Heart left ventricle (tissue), 16 donors: ENCODE data around the gene ATF6B. TPM values are rescaled to one million over a fixed set of nuclear protein-coding genes. Genes with fewer than 3 reads are reported as not detected.

ENCODE experiments used
- ATAC-seq, 4 donors: fragments of 200-7000 bp; cut with Tn5 transposase; one replicate each; pipeline ENCODE4 v1.9.1; 2020 to 2022; ENCODE audit warnings: moderate library complexity in 4 of 4, mild to moderate bottlenecking in 3 of 4, moderate number of reproducible peaks in 1 of 4
- DNase-seq, 5 donors: peaks; one replicate each; pipeline ENCODE4 v3.0.0-alpha.2; 2020
- H3K27ac ChIP-seq, 12 donors: fragments of 200-600 bp; sonication (generic) in 4 of 12; one replicate each; pipeline versions ENCODE4 v1.5.0 to v1.8.0; 2016 to 2022; ENCODE audit warnings: mild to moderate bottlenecking in 2 of 12
- H3K27me3 ChIP-seq, 9 donors: fragments of 200-600 bp; sonication (generic) in 2 of 9; one replicate each; pipeline versions ENCODE4 v1.5.1 to v1.8.0; 2016 to 2022; ENCODE audit warnings: mild to moderate bottlenecking in 3 of 9
- H3K36me3 ChIP-seq, 9 donors: fragments of 200-600 bp; sonication (generic) in 2 of 9; one replicate each; pipeline versions ENCODE4 v1.5.0 to v1.8.0; 2018 to 2022; ENCODE audit warnings: mild to moderate bottlenecking in 2 of 9
- H3K4me1 ChIP-seq, 12 donors: fragments of 200-600 bp; sonication (generic) in 4 of 12; one replicate each; pipeline versions ENCODE4 v1.5.0 to v1.8.0; 2016 to 2022; ENCODE audit warnings: mild to moderate bottlenecking in 3 of 12
- H3K4me3 ChIP-seq, 12 donors: fragments of 200-600 bp; sonication (generic) in 4 of 12; one replicate each; pipeline versions ENCODE4 v1.5.0 to v1.8.0; 2017 to 2022; ENCODE audit warnings: mild to moderate bottlenecking in 9 of 12, moderate library complexity in 4 of 12
- H3K9me3 ChIP-seq, 12 donors: fragments of 200-600 bp; sonication (generic) in 4 of 12; one replicate each; pipeline versions ENCODE4 v1.5.0 to v1.8.0; 2016 to 2022; ENCODE audit warnings: mild to moderate bottlenecking in 1 of 12
- CTCF ChIP-seq, 12 donors: fragments of 200-600 bp; sonication (generic) in 4 of 12; IDR thresholded peaks; one replicate each; pipeline versions ENCODE4 v1.5.0 to v1.8.0; 2018 to 2022; ENCODE audit warnings: antibody characterized with exemption in 12 of 12, mild to moderate bottlenecking in 5 of 12
- POLR2A ChIP-seq, 2 donors: fragments of 450-650 bp; IDR thresholded peaks; one replicate each; pipeline ENCODE4 v1.6.1; 2017; ENCODE audit warnings: antibody characterized with exemption in 2 of 2, mild to moderate bottlenecking in 2 of 2, moderate library complexity in 2 of 2
- WGBS, 4 donors: extraction: QIAGEN DNeasy Blood & Tissue Kit in 2 of 4; methylation state at CpG; one replicate each; pipeline versions ENCODE4 v1.1.5 to v1.1.7; 2013 to 2018; 5-methylcytosine and 5-hydroxymethylcytosine counted together
- intact Hi-C, 10 donors: fragments of 100-400 bp; cut with DNase I; formaldehyde crosslinking; loops; one replicate each; pipeline versions ENCODE4 v1.11.1 to v1.14.2; 2022
- polyA plus RNA-seq, 2 donors: library from polyadenylated mRNA; stranded (reverse); fragments of 200-250 nt; gene quantifications; one replicate each; pipeline ENCODE4 v1.2.3, GENCODE V29; 2013
- total RNA-seq, 9 donors: library from RNA; depleted of rRNA in 2 of 9; stranded (reverse); fragments of >200 nt in 2 of 9; fragmentation: NEBNext Ultra II Directional in 3 of 9; extraction: Animal tissue kit (Norgen Biotek cat#: 25700) in 3 of 9; gene quantifications; one replicate each; pipeline versions ENCODE4 v1.1.0 to v1.2.4, GENCODE V29; 2016 to 2023
- donor health status: ischemic (EF 13 %, LVEDD 7.1; RV severe dilation, severe dysfunction).
- donor health status: healthy with polysubstance abuse.
- donor health status: DM: no; HTN: yes; CAD: no.
- donor health status: DM: no; HTN: no; CAD: no.
- donor health status: ischemic (EF 25% LVEDD 6.9; RV normal size, moderate dysfunction).
- donor health status: ischemic (EF 25% LVEDD 5.7; RV mildly dilated, moderate dysfunction).
- donor health status: healthy.
- donor health status: DM: yes; HTN: yes; CAD: no.
- donor health status: ischemic (EF 35%, LVEDD 5.7; RV mildly dilated, moderate dysfunction).
- donor health status: nonischemic (EF 11% LVEDD 7.7; RV severe dilation, severe dysfunction).
- donor health status: DM: yes; HTN: yes; CAD: no.
- donor health status: PGD.
- donor health status: ischemic (EF 29% LVEDD 5.4; RV normal size, mild dysfunction).
- donor health status: nonischemic (EF 23%, LVEDD 6.1; RV moderate dilation, normal function).

ATF6B gene
- total and polyA plus RNA-seq, 11 donors, result 11.1 to 56.8 (median 28.7) TPM

DNA sequence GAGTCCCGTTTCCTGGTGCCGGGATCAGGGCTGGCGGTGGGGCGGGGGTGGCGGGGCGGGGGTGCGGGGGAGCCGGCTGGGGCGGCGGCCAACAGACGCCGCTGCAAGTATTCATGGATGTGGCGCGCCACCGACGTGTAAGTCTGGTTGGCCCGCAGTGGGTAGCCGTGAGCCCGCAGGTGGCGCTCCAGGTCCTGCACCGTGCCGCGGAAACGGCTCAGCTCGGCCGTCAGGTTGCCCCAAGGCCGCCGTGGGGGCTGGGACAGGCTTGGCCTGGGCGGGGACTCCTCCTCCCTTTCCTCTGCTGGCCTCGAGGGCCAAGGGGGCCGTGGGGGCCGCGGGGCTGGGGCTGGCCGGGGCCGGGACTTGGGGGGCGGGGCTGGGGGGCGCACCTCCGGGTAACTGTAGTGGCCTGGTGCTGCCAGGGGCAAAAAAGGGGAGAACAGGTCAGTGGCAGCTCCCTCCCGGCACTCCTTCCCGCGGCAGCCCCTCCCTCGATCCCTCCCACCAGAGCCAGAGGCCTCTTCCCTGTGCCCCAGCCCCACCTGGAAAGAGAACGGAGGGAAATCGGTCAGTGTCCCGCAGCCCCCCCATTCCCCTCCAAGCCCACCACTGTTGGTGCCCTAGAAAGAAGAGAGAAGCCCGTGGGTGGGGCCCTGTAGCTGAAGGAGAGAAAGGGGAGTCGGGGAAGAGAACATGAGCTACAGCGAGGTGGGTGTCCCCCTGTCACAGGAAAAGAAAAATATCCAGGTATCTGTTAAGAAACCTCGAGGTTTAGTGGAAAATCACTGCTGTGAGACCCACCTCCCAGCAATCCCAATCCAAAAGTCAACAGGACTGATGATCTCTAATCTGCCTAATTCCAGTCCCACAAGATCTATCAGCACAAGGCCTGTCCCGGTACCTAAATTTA, 40.2 kb downstream of the ATF6B start:
- peak; percentile 75 to 88 (median 84) for ATAC-seq
- peak overlapping the region in 7 of 12 donors; percentile 10 to 43 (median 31) for H3K4me3 ChIP-seq
- peaks cover 0 to 81% (median 17%) of the 10 kb centered on the region in 9 donors for H3K36me3 ChIP-seq
- WGBS, 4 donors, result 9 to 33% (median 17%) methylated on average over 15 to 50 of the region's 50 CpGs
- TF ChIP-seq CTCF (IDR thresholded peaks at IDR 0.05) (peak; percentile 41 to 78 (median 62)), POLR2A (IDR thresholded peaks at IDR 0.05) (no peak)
- H3K27ac ChIP-seq, result peak overlapping the region; percentile 42 to 86 (median 79)
- peaks cover 2 to 48% (median 23%) of the 10 kb centered on the region in 12 donors for H3K4me1 ChIP-seq
- DNase-seq, result peak; percentile 87 to 89 (median 89)
- no peaks in the 10 kb centered on the region for H3K9me3 ChIP-seq
- intact Hi-C loops, result loop anchor here in 3 of 10 donors (2.0 to 10.0 kb wide), 4 partner anchors 34 to 67 kb away; partner anchors contain the start of genes PPT2 (in 3 of the 3) and PRRT1 (in 2 of the 3)
- H3K27me3 ChIP-seq, result peaks cover 0 to 17% (median 0%) of the 10 kb centered on the region in 9 donors

DNA sequence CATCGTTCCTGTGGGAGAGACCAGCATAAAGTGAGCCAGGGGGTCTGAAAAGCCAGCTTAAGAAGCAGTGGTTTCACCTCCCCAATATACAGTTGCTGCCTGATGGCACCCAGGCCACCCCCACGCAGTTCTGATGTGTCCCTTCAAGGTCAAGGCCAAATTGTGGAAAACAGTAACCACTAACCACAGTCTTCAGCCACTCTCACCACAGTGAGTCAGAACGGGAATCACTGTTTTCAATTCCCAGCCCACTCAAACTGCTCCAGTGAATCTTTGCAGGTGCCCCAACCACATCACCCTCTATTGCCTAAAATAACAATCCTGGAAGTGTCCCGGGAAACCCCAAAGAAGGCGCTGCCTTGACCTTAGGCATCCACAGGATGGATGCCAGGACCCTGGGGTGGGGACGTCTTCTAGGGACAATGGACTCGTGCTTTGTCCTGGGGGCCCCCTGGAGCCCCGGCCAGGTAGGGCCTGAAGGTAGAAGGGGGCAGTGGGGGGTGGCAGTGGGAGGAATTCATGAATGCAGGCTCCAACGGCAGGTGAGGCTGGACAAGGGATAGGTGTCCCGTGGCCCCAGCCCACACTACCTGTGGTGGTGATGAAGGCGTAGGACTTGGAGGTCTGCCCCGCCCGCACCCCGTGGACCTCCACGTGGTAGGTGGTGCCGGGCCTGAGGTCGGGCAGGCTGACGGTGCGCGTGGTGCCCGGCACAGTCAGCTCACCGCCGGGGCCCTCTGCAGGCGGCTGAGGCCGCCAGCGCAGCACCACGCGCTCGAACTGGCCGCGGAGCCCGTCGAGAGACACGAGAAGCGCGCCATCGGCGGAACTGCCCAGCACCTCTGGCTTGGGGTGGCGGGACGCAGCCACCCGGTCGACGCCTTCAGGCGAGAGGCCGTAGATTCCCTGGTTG, 41.1 kb downstream of the ATF6B start:
- WGBS, 4 donors, result 26 to 65% (median 30%) methylated on average over 10 to 45 of the region's 45 CpGs
- intact Hi-C loops, result loop anchor here in 3 of 10 donors (5.0 to 10.0 kb wide), 3 partner anchors 35 to 68 kb away; partner anchors contain the start of genes PPT2 (in 2 of the 3) and PRRT1 (in 2 of the 3)
- no peak for TF ChIP-seq POLR2A (IDR thresholded peaks at IDR 0.05)
- Histone ChIP-seq H3K4me1 (peaks cover 0 to 48% (median 16%) of the 10 kb centered on the region in 12 donors), H3K36me3 (peaks cover 0 to 81% (median 21%) of the 10 kb centered on the region in 9 donors), H3K27me3 (peaks cover 0 to 17% (median 0%) of the 10 kb centered on the region in 9 donors), H3K9me3 (no peaks in the 10 kb centered on the region), H3K4me3 (peak overlapping the region in 8 of 12 donors; percentile 10 to 43 (median 33)), H3K27ac (peak overlapping the region in 11 of 12 donors; percentile 37 to 83 (median 79))
- DNase-seq, result peak in 2 of 5 donors; percentile 42 to 71
- ATAC-seq, result peak in 2 of 4 donors; percentile 27 to 38

DNA sequence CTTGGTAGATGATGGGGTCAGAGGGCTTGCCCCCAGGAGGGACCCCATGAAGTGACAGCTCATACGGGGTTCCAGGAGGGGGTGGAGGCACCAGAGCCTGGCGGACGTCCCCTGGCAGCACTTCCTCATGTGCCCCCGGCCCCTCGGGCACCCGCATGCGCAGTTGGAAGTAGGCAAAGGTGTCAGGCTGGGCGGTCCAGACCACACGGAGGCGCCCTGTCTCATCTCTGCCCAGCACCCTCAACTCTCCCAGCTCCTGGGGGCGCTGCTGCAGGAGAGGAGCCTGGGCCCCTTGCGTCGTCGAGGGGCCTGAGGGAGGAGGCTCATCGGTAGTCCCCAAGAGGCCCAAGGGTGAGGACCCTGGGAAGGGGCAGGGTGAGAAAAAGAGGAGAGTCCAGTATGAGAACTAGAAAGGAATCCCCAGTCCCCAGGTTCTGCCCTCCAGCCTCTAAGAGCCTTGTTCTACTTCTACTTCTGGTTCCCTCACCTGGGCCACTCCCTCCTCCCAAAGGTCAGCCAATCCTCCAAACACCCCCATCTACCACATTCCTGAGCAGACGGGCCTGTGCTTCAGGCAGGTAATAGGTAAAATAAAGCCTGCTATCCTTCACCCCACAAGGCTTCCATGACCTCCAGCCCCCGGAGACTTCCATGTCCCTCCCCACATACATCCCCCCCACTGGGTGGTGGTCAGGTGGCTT, 42.1 kb downstream of the ATF6B start:
- Histone ChIP-seq H3K4me3 (no peak overlapping the region), H3K36me3 (peaks cover 0 to 81% (median 24%) of the 10 kb centered on the region in 9 donors), H3K9me3 (no peaks in the 10 kb centered on the region), H3K27me3 (peaks cover 0 to 17% (median 0%) of the 10 kb centered on the region in 9 donors), H3K27ac (peak overlapping the region in 4 of 12 donors; percentile 2 to 82 (median 54)), H3K4me1 (peaks cover 0 to 51% (median 15%) of the 10 kb centered on the region in 12 donors)
- ATAC-seq (no peak), DNase-seq (peak in 1 of 5 donors; percentile 11)
- 84 to 90% (median 85%) methylated on average over 15 to 17 of the region's 17 CpGs for WGBS, 4 donors
- TF ChIP-seq POLR2A (IDR thresholded peaks at IDR 0.05) (no peak), CTCF (IDR thresholded peaks at IDR 0.05) (no peak)
- intact Hi-C loops, result loop anchor here in 3 of 10 donors (5.0 to 10.0 kb wide), 3 partner anchors 36 to 69 kb away; partner anchors contain the start of genes PPT2 (in 2 of the 3) and PRRT1 (in 2 of the 3)
